ENCODE results near the gene TBRG1. TPM values are rescaled to one million over a fixed set of nuclear protein-coding genes. Genes with fewer than 3 reads are reported as not detected.

TBRG1 gene
- 29.4 and 41.1 TPM in 2 replicates for total RNA-seq (ENCODE audit: low replicate concordance)
- long read RNA-seq, full-length matches to known transcripts = 23 of 58 reads
- long read RNA-seq, partial matches to known transcripts = 15 of 58 reads
- long read RNA-seq, other reads (novel, unspliced or antisense) = 20 of 58 reads

DNA sequence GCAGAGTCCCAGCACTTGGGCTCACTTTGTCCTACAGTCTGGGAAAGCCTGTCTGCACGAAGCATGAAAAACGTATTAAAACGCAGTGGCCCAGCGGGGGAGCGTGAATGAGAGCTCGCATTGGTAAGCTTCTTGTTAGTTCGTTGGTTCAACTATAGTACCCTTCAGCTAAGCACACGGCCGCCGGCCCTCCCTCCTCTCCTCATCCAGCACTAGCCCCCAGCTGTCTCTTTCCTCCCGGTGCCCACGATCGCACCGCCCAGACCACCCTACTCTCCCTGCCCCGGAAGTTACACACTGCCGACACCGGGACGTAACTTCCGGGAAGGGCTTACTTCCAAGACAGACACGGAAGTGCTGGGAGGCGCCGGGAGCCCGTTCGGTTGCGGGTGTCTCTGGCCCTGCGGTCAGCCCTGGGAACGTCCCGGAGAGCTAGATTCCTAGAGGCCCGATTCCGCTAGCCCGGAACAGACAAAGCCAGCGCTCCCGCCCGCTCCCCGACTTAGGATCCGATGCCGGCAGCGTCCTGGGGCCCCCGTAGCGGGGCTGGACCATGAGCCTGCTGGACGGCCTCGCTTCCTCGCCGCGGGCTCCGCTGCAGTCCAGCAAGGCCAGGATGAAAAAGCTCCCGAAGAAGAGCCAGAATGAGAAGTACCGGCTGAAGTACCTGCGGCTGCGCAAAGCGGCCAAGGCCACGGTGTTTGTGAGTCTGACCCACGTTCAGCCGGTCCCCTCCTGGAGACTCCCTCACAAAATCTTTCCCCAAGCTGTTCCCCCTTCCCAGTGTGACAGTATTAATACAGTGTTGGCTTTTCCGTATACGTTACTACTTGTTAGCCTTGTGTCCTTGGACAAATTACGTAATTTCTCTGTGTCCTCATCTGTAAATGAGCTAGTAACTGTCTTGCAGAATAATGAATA lies at the start of gene TBRG1:
Gene TBRG1 (plus strand): TSS at position 334 of the 921 bp plus-strand sequence. CDS start 220 bp downstream, at position 554.
- peak within 1 kb of the TSS; percentile 97 for H3K4me3 Mint-ChIP-seq
- DNase-seq (ENCODE audit: extremely low spot score, unreplicated experiment) = peak; percentile 87
- TF ChIP-seq CTCF (conservative IDR thresholded peaks at IDR 0.05) = no peak
- H3K27ac Mint-ChIP-seq = peak within 1 kb of the TSS; percentile 97
- H3K4me1 Mint-ChIP-seq (ENCODE audit: unreplicated experiment) = peaks cover 7% of the 10 kb centered on the region
- H3K9me3 Mint-ChIP-seq = no peaks in the 10 kb centered on the region
- H3K27me3 Mint-ChIP-seq = peaks cover 12% of the 10 kb centered on the region
- H3K36me3 Mint-ChIP-seq = peaks cover 12% of the 10 kb centered on the region

DNA sequence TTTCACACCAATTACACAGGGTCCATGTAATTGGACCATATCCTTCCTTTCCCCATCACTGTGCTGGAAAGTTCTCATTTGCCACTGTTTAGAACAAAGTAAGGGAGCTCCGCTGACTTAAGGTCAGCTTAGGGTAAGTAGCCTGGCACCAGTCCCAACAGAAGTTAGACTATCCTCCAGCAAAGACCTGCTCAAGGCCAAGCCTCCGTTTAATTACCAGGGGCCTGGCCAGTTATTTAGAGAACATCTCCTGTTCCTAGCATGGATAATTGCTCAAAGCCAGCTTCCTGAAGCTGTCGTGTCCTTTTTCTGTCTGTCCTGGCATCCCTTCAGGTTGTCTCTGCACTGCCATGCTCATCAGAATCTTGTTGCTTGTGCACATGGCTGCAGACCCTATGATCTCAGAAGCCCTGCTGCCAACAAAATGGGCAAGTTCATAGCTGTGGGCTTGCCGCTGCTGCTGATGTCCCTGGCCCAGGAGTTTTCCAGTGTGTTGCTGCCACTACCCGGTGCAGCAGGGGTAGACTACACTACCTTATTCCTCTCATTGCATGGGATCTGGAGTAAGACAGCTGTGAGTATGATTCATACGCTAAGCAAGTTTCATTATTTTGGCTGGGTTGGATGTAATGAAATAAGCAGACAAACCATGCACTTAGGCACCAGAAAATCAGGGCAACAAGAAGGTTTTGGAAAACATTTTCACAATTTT lies 44.8 kb upstream of the TBRG1 start:
- Mint-ChIP-seq H3K9me3 (no peaks in the 10 kb centered on the region), H3K27me3 (peaks cover 6% of the 10 kb centered on the region), H3K27ac (no peak overlapping the region), H3K4me3 (no peak overlapping the region), H3K4me1 (ENCODE audit: unreplicated experiment) (no peaks in the 10 kb centered on the region), H3K36me3 (no peaks in the 10 kb centered on the region)
- TF ChIP-seq CTCF (conservative IDR thresholded peaks at IDR 0.05) = no peak
- no peak for DNase-seq (ENCODE audit: extremely low spot score, unreplicated experiment)

DNA sequence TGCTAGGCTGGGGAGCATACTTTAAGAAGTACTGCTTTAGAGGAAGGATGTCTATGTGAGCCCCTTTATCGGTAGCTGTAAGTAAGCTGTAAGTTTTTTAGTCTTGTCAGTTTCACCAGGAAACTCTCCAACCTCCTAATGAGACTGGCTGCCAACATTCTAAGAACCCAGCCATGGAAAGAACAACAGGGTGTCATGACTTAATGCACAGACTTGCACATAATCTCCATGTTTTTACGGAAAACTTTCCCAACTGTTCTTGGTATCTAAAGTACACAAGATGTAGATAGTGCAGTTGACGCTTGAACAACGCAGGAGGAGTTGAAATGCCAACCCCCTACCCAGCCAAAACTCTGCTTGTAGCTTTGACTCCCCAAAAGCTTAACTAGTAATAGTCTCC lies 43.9 kb upstream of the TBRG1 start:
- Mint-ChIP-seq H3K9me3 (no peaks in the 10 kb centered on the region), H3K36me3 (no peaks in the 10 kb centered on the region), H3K27me3 (peaks cover 3% of the 10 kb centered on the region), H3K4me1 (ENCODE audit: unreplicated experiment) (no peaks in the 10 kb centered on the region), H3K27ac (no peak overlapping the region), H3K4me3 (no peak overlapping the region)
- TF ChIP-seq CTCF (conservative IDR thresholded peaks at IDR 0.05) = no peak
- no peak for DNase-seq (ENCODE audit: extremely low spot score, unreplicated experiment)

- no peak overlapping the region for H3K27ac Mint-ChIP-seq
- TF ChIP-seq CTCF (conservative IDR thresholded peaks at IDR 0.05) = no peak
- no peaks in the 10 kb centered on the region for H3K36me3 Mint-ChIP-seq
- H3K27me3 Mint-ChIP-seq = peaks cover 5% of the 10 kb centered on the region
- H3K4me1 Mint-ChIP-seq (ENCODE audit: unreplicated experiment) = no peaks in the 10 kb centered on the region
- H3K9me3 Mint-ChIP-seq = no peaks in the 10 kb centered on the region
- H3K4me3 Mint-ChIP-seq = no peak overlapping the region
- no peak for DNase-seq (ENCODE audit: extremely low spot score, unreplicated experiment)
Observed at GRCh38 chr11:124581817-124582216, 40.8 kb upstream of the TBRG1 start.

- Mint-ChIP-seq H3K27me3 (peaks cover 12% of the 10 kb centered on the region), H3K4me3 (no peak overlapping the region), H3K36me3 (no peaks in the 10 kb centered on the region), H3K9me3 (no peaks in the 10 kb centered on the region), H3K4me1 (ENCODE audit: unreplicated experiment) (no peaks in the 10 kb centered on the region), H3K27ac (no peak overlapping the region)
- DNase-seq (ENCODE audit: extremely low spot score, unreplicated experiment) = no peak
- TF ChIP-seq CTCF (conservative IDR thresholded peaks at IDR 0.05) = no peak
Observed at GRCh38 chr11:124582565-124582964, 40.1 kb upstream of the TBRG1 start.
